GM12878 (cell line): ENCODE measurements around the gene AGBL3.

Experiments
- CEBPB ChIP-seq, 2 experiments: fragments of 150-350 bp in 1 of 2; IDR thresholded peaks; 2 replicates each; pipeline ENCODE4 v1.6.1; 2012 to 2014; ENCODE audit warnings: low read depth in 2 of 2, low read length in 2 of 2, borderline replicate concordance in 1 of 2, inconsistent platforms in 1 of 2
- CTCF ChIP-seq, 3 experiments: IDR thresholded peaks in 2 of 3; conservative IDR thresholded peaks in 1 of 3; 2 replicates each; pipeline ENCODE4 v1.5.1; 2011; ENCODE audit warnings: low read depth in 3 of 3, low read length in 3 of 3, mild to moderate bottlenecking in 3 of 3, control low read depth in 2 of 3, moderate library complexity in 2 of 3, inconsistent platforms in 1 of 3, mixed read lengths in 1 of 3; ENCODE audit not compliant: control insufficient read depth in 2 of 3, insufficient read depth in 1 of 3; ENCODE audit errors: extremely low read depth in 1 of 3
- ESRRA ChIP-seq: IDR thresholded peaks from 2 replicates; pipeline ENCODE4 v1.6.1; 2012; ENCODE audit warnings: mild to moderate bottlenecking, low read length, improper control_type of control experiment
- FOS ChIP-seq: IDR thresholded peaks from 3 replicates; pipeline ENCODE4 v1.6.1; 2011; ENCODE audit warnings: borderline replicate concordance; ENCODE audit not compliant: insufficient read length; ENCODE audit errors: extremely low read depth
- MAX ChIP-seq: IDR thresholded peaks from 2 replicates; pipeline ENCODE4 v1.6.1; 2012; ENCODE audit warnings: low read depth, low read length, improper control_type of control experiment
- NR2F1 ChIP-seq: fragments of 450-650 bp; conservative IDR thresholded peaks from 2 replicates; pipeline ENCODE4 v1.6.1; 2017; ENCODE audit warnings: mild to moderate bottlenecking
- NRF1 ChIP-seq: conservative IDR thresholded peaks from 2 replicates; pipeline ENCODE4 v1.6.1; 2011; ENCODE audit warnings: mild to moderate bottlenecking, low read depth, low read length, improper control_type of control experiment
- POLR2A ChIP-seq: IDR thresholded peaks from 2 replicates; pipeline ENCODE4 v1.6.1; 2011; ENCODE audit warnings: low read depth, mild to moderate bottlenecking, low read length
- POLR2AphosphoS5 ChIP-seq: IDR thresholded peaks from 2 replicates; pipeline ENCODE4 v1.6.1; 2011; ENCODE audit warnings: mild to moderate bottlenecking, low read length, inconsistent platforms
- PRDM15 ChIP-seq: fragments of 450-650 bp; formaldehyde crosslinking; IDR thresholded peaks from 2 replicates; pipeline ENCODE4 v1.4.0; 2020; ENCODE audit warnings: mild to moderate bottlenecking, moderate library complexity
- RAD51 ChIP-seq: fragments of 450-650 bp; IDR thresholded peaks from 2 replicates; pipeline ENCODE4 v1.6.1; 2016; ENCODE audit warnings: moderate library complexity, mild to moderate bottlenecking, inconsistent platforms
- SREBF2 ChIP-seq: IDR thresholded peaks from 2 replicates; pipeline ENCODE4 v1.6.1; 2012; ENCODE audit warnings: mild to moderate bottlenecking, low read length
- ZBTB33 ChIP-seq: fragments of 450-650 bp; IDR thresholded peaks from 2 replicates; pipeline ENCODE4 v1.6.1; 2017; ENCODE audit warnings: mild to moderate bottlenecking
- ZNF687 ChIP-seq: fragments of 450-650 bp; IDR thresholded peaks from 2 replicates; pipeline ENCODE4 v1.6.1; 2017; ENCODE audit warnings: mild to moderate bottlenecking, moderate library complexity

GRCh38 chr7:134988161-134988560 lies 1.9 kb downstream of the AGBL3 start:
- TF ChIP-seq CTCF (IDR thresholded peaks at IDR 0.05 in 2 of 3, conservative IDR thresholded peaks at IDR 0.05 in 1 of 3; ENCODE audit: control insufficient read depth in 2 of 3, extremely low read depth in 1 of 3, insufficient read depth in 1 of 3, low read depth in 3 of 3, low read length in 3 of 3), result no peak
- TF ChIP-seq ZBTB33, result no peak
- TF ChIP-seq PRDM15 (CRISPR knock-in tag), result no peak
- no peak for TF ChIP-seq POLR2AphosphoS5
- TF ChIP-seq SREBF2, result no peak
- no peak for TF ChIP-seq POLR2A
- no peak for TF ChIP-seq ZNF687
- TF ChIP-seq ESRRA, result no peak
- no peak for TF ChIP-seq MAX
- no peak for TF ChIP-seq NRF1
- TF ChIP-seq NR2F1, result no peak
- TF ChIP-seq RAD51, result no peak
- no peak for TF ChIP-seq CEBPB (IDR thresholded peaks at IDR 0.05; ENCODE audit: borderline replicate concordance in 1 of 2, low read depth in 2 of 2, low read length in 2 of 2)
- TF ChIP-seq FOS, result no peak
